ENCODE measurements around the gene BNIP3. TPM values are rescaled to one million over a fixed set of nuclear protein-coding genes. Genes with fewer than 3 reads are reported as not detected.

The BNIP3 gene
- total RNA-seq, 1 donor, result 13.5 TPM

DNA sequence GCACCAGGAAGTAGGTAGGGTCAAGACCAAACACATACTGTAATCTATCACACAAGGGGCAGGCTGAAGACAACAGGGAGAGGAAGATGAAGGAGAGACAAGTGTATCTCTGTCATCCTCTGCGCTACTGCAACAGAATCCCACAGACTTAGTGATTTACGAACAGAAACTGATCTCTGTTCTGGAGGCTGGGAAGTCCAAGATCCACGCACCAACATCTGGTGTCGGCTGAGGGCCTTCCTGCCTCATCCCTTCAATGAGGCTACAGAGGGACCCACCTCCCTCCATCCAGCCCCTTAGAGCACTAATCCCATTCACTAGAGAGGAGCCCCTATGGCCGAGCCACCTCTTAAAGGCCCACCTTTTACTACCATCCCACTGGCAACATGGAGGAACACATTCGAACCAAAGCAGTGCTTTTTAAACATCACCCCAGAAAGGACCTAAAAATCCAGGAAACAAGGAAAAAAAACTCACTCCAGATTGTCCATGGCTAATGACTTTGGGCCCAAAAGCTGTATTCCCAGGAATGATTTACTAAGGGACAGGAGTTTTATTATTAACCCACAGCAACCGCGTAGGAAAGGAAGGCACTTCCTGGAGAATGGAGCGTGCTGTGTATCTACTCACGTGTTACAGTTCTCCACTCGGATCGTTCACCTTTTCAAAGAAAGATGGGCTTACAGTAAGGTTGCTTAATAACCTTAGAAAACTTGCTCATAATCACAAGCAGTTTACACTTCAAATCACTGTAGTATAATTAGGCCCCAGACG, 4.2 kb downstream of the BNIP3 start:
- Histone ChIP-seq H3K27me3 (ENCODE audit: insufficient read depth, low read length) (peaks cover 11% of the 10 kb centered on the region), H3K9me3 (ENCODE audit: low read depth, low read length) (no peaks in the 10 kb centered on the region), H3K4me1 (ENCODE audit: insufficient read depth, low read length) (peaks cover 29% of the 10 kb centered on the region)

GRCh38 chr10:131975796-131976195, 5.9 kb downstream of the BNIP3 start:
- no peaks in the 10 kb centered on the region for H3K9me3 ChIP-seq (ENCODE audit: low read depth, low read length)
- peaks cover 29% of the 10 kb centered on the region for H3K4me1 ChIP-seq (ENCODE audit: insufficient read depth, low read length)
- H3K4me3 ChIP-seq (ENCODE audit: low read length), result no peak overlapping the region
- H3K27me3 ChIP-seq (ENCODE audit: insufficient read depth, low read length), result peaks cover 4% of the 10 kb centered on the region

More for the DNA sequence above, 4.2 kb downstream of the BNIP3 start:
- no peak overlapping the region for H3K4me3 ChIP-seq (ENCODE audit: low read length)

GRCh38 chr10:131975003-131975402, 6.7 kb downstream of the BNIP3 start:
- Histone ChIP-seq H3K4me3 (ENCODE audit: low read length) (no peak overlapping the region), H3K4me1 (ENCODE audit: insufficient read depth, low read length) (peaks cover 25% of the 10 kb centered on the region), H3K9me3 (ENCODE audit: low read depth, low read length) (no peaks in the 10 kb centered on the region), H3K27me3 (ENCODE audit: insufficient read depth, low read length) (peaks cover 2% of the 10 kb centered on the region)

- peaks cover 20% of the 10 kb centered on the region for H3K4me1 ChIP-seq (ENCODE audit: insufficient read depth, low read length)
- no peaks in the 10 kb centered on the region for H3K9me3 ChIP-seq (ENCODE audit: low read depth, low read length)
Measured at GRCh38 chr10:131974034-131974817, 7.5 kb downstream of the BNIP3 start.

GRCh38 chr10:131973160-131973951, 8.4 kb downstream of the BNIP3 start:
- Histone ChIP-seq H3K9me3 (ENCODE audit: low read depth, low read length) (no peaks in the 10 kb centered on the region), H3K4me1 (ENCODE audit: insufficient read depth, low read length) (peaks cover 20% of the 10 kb centered on the region), H3K27me3 (ENCODE audit: insufficient read depth, low read length) (no peaks in the 10 kb centered on the region), H3K4me3 (ENCODE audit: low read length) (no peak overlapping the region)

More at GRCh38 chr10:131974034-131974817, 7.5 kb downstream of the BNIP3 start:
- no peak overlapping the region for H3K4me3 ChIP-seq (ENCODE audit: low read length)
- H3K27me3 ChIP-seq (ENCODE audit: insufficient read depth, low read length), result peaks cover 2% of the 10 kb centered on the region

GRCh38 chr10:131972474-131973071, 9.2 kb downstream of the BNIP3 start:
- Histone ChIP-seq H3K4me1 (ENCODE audit: insufficient read depth, low read length) (peaks cover 20% of the 10 kb centered on the region), H3K4me3 (ENCODE audit: low read length) (no peak overlapping the region), H3K27me3 (ENCODE audit: insufficient read depth, low read length) (no peaks in the 10 kb centered on the region), H3K9me3 (ENCODE audit: low read depth, low read length) (no peaks in the 10 kb centered on the region)

- H3K9me3 ChIP-seq (ENCODE audit: low read depth, low read length), result no peaks in the 10 kb centered on the region
- H3K4me3 ChIP-seq (ENCODE audit: low read length), result no peak overlapping the region
- no peaks in the 10 kb centered on the region for H3K27me3 ChIP-seq (ENCODE audit: insufficient read depth, low read length)
- peaks cover 20% of the 10 kb centered on the region for H3K4me1 ChIP-seq (ENCODE audit: insufficient read depth, low read length)
Measured at GRCh38 chr10:131971591-131971990, 10.1 kb downstream of the BNIP3 start.

DNA sequence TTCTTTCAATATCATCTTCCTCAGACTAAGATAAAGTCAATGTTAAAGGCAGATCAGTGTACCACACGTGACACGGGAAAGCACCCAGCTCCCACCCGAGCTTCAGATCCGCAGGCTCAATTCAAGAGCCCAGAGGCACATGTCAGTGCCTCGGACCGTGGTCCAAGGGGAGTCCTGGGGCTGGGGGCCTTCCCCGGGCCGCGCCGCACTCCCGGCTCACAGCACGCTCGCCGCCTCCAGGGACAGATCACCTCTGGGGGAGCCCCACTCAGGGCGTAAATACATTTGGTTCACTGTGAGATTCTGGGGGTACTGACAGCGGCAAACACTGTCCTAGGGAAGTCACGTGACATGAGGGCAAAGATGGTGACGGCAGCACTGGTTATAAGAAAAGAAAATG, 10.8 kb downstream of the BNIP3 start:
- no peak overlapping the region for H3K4me3 ChIP-seq (ENCODE audit: low read length)
- no peaks in the 10 kb centered on the region for H3K9me3 ChIP-seq (ENCODE audit: low read depth, low read length)
- no peaks in the 10 kb centered on the region for H3K27me3 ChIP-seq (ENCODE audit: insufficient read depth, low read length)
- peaks cover 20% of the 10 kb centered on the region for H3K4me1 ChIP-seq (ENCODE audit: insufficient read depth, low read length)

DNA sequence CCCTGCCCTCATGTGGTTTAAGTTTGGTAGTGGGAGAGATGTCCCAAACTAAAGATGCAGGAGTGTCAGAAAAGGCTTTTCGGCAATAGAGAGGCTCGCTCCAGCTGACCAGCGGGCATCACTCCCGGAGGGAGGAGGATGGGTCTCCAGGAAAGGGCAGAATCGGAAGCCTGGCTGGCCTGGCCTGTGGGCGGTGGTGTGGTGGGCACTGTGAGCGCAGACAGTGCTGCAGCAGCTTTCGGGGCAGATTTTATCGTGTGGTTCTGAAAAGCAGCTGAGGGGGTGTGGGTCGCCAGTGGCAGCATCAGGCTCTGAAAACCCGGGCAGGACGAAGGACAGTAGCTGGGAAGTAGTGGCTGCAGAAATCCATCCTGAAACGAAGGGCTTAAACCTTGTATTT, 12.8 kb downstream of the BNIP3 start:
- peaks cover 20% of the 10 kb centered on the region for H3K4me1 ChIP-seq (ENCODE audit: insufficient read depth, low read length)
- H3K9me3 ChIP-seq (ENCODE audit: low read depth, low read length), result no peaks in the 10 kb centered on the region
- no peak overlapping the region for H3K4me3 ChIP-seq (ENCODE audit: low read length)
- H3K27me3 ChIP-seq (ENCODE audit: insufficient read depth, low read length), result no peaks in the 10 kb centered on the region

DNA sequence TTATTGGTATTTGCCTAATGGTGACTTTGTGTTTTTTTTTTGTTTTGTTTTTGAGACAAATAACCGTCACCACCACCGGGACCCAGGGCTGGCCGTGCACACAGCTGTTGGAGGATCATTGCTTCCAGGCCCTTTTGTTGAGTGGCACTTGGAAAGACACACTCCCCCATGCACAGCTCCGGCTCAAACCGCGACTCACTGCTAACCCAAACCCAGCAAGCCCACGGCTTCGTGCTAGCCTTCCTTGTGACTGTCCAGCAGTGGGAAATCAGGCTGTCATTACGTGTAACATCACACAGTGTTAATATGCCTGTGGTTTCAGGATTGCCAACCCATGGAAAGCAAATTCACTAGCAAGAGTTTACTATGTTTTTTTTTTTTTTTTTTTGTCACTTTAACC, 17.4 kb downstream of the BNIP3 start:
- H3K27me3 ChIP-seq (ENCODE audit: insufficient read depth, low read length), result no peaks in the 10 kb centered on the region
- no peak overlapping the region for H3K4me3 ChIP-seq (ENCODE audit: low read length)
- no peaks in the 10 kb centered on the region for H3K9me3 ChIP-seq (ENCODE audit: low read depth, low read length)
- H3K4me1 ChIP-seq (ENCODE audit: insufficient read depth, low read length), result no peaks in the 10 kb centered on the region

DNA sequence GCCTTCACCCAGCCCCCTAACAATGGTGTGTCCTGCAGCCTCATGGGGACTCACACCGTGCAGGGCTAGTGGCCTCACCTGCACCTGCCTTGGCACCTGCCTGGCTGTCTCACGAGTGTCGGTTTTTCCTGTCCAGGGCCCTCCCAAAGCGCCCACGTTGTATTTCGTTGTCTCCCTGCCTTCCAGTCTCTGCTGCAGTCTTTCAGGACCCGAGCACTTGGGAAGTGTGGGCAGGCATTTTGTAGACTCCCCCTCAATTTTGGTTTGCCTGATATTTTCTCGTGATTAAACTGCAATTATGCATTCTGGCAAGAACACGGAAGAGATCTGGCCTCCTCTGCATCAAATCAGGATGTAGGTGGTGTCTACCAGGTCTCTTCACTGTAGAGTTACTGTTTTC, 17.9 kb downstream of the BNIP3 start:
- Histone ChIP-seq H3K4me3 (ENCODE audit: low read length) (no peak overlapping the region), H3K27me3 (ENCODE audit: insufficient read depth, low read length) (no peaks in the 10 kb centered on the region), H3K4me1 (ENCODE audit: insufficient read depth, low read length) (no peaks in the 10 kb centered on the region), H3K9me3 (ENCODE audit: low read depth, low read length) (no peaks in the 10 kb centered on the region)

GRCh38 chr10:131963350-131963749, 18.4 kb downstream of the BNIP3 start:
- Histone ChIP-seq H3K4me3 (ENCODE audit: low read length) (no peak overlapping the region), H3K27me3 (ENCODE audit: insufficient read depth, low read length) (no peaks in the 10 kb centered on the region), H3K9me3 (ENCODE audit: low read depth, low read length) (no peaks in the 10 kb centered on the region), H3K4me1 (ENCODE audit: insufficient read depth, low read length) (no peaks in the 10 kb centered on the region)

DNA sequence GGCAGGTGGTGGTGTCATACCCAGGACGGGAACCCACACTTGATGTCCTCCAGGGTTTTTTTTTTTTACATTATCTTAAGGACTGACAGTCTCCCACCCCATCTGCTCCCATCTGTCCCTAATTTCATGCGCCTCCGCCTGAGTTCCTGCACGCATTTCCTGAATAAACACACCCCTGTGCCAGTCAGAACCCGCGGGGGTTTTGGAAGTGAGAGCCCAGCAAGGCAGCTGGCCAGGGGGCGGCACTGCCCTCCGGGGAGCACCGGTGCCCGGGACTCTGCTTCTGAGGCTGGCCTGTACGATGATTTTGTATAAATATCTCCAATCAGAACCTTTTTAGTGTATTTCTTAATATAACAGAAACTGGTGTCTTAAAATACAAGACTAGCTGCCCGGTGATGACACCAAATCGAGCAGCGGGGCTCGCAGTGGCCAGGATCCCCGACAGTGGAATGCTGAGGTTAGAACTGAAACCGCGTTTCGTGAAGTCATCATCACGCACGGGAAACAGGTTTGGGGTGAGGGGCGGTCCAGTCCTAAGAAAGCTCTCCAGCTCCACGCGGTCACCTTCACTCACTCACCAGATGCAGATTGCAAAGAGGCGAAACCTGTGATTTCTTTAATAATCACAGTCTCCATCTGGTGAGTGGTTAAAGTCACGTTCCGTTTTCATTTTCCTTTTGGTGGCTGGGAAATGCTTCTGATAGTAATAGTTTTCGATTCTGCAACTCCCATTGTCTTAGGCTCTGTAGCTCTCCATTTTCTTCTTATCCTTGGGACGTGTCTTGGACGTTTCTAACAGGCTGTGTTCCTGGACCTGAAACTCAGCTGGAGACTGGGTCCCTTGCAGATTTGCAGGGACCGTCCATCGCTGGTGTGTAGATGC, 19.7 kb downstream of the BNIP3 start:
- no peaks in the 10 kb centered on the region for H3K27me3 ChIP-seq (ENCODE audit: insufficient read depth, low read length)
- H3K4me3 ChIP-seq (ENCODE audit: low read length), result no peak overlapping the region
- no peaks in the 10 kb centered on the region for H3K9me3 ChIP-seq (ENCODE audit: low read depth, low read length)
- no peaks in the 10 kb centered on the region for H3K4me1 ChIP-seq (ENCODE audit: insufficient read depth, low read length)
